Small intestine (tissue), 7 donors: ENCODE data around the gene PDCD1. TPM values are rescaled to one million over a fixed set of nuclear protein-coding genes. Genes with fewer than 3 reads are reported as not detected.

Experiments
- DNase-seq, 2 donors: peaks; one replicate each; pipeline versions ENCODE4 v3.0.0 to v3.0.0-alpha.2; 2013
- FAIRE-seq: peaks from 2 replicates; lab custom pipeline; 2012; peaks lifted over from hg19 to GRCh38; lab: Jason Lieb, UNC
- H3K27ac ChIP-seq, 3 donors: one replicate each; pipeline ENCODE4 v1.5.1; 2013; ENCODE audit warnings: low read length in 2 of 3, mild to moderate bottlenecking in 2 of 3, control low read depth in 1 of 3, inconsistent platforms in 1 of 3, low read depth in 1 of 3, moderate library complexity in 1 of 3
- H3K27me3 ChIP-seq, 3 donors: one replicate each; pipeline ENCODE4 v1.6.1; 2013; ENCODE audit warnings: low read length in 3 of 3, inconsistent platforms in 1 of 3; ENCODE audit not compliant: control insufficient read depth in 3 of 3, insufficient read depth in 3 of 3
- H3K36me3 ChIP-seq, 3 donors: one replicate each; pipeline ENCODE4 v1.6.1; 2013; ENCODE audit warnings: low read length in 3 of 3, inconsistent platforms in 1 of 3, low read depth in 1 of 3, mild to moderate bottlenecking in 1 of 3, moderate library complexity in 1 of 3; ENCODE audit not compliant: control insufficient read depth in 3 of 3, insufficient read depth in 2 of 3
- H3K4me1 ChIP-seq, 3 donors: one replicate each; pipeline ENCODE4 v1.6.1; 2013; ENCODE audit warnings: low read length in 2 of 3, inconsistent platforms in 1 of 3, low read depth in 1 of 3, mild to moderate bottlenecking in 1 of 3, moderate library complexity in 1 of 3; ENCODE audit not compliant: control insufficient read depth in 3 of 3, insufficient read depth in 2 of 3
- H3K4me3 ChIP-seq, 3 donors: one replicate each; pipeline ENCODE4 v1.5.1; 2013; ENCODE audit warnings: low read length in 3 of 3, control low read depth in 1 of 3, inconsistent platforms in 1 of 3, low read depth in 1 of 3, mild to moderate bottlenecking in 1 of 3, moderate library complexity in 1 of 3
- H3K9me3 ChIP-seq, 2 donors: one replicate each; pipeline ENCODE4 v1.6.1; 2013; ENCODE audit warnings: low read depth in 1 of 2, low read length in 1 of 2; ENCODE audit not compliant: control insufficient read depth in 2 of 2, insufficient read depth in 1 of 2
- WGBS, 3 donors: extraction: QIAGEN DNeasy Blood & Tissue Kit; methylation state at CpG; one replicate each; pipeline ENCODE4 v1.1.7; 2013; 5-methylcytosine and 5-hydroxymethylcytosine counted together
- polyA plus RNA-seq, 4 donors: library from polyadenylated mRNA; stranded (reverse) in 3 of 4; unstranded in 1 of 4; fragments of 200-250 nt in 3 of 4; fragments of 120-200 nt in 1 of 4; gene quantifications; one replicate each; pipeline versions ENCODE4 v1.2.1 to v1.2.3, GENCODE V29; 2013
- donor health status: healthy with polysubstance abuse.
- donor health status: control.
- donor health status: control.
- donor health status: Bipolar disorder and iron deficiency.
- donor health status: healthy.

The PDCD1 gene
- polyA plus RNA-seq, 4 donors: 0.27 to 1.2 (median 0.27) TPM; not detected in 1

GRCh38 chr2:241891315-241891987 lies 32.8 kb upstream of the PDCD1 start:
- 85 to 93% (median 91%) methylated on average over 22 to 27 of the region's 27 CpGs for WGBS, 3 donors
- peaks cover 0 to 7% of the 10 kb centered on the region in 2 donors for H3K9me3 ChIP-seq
- DNase-seq (no peak), FAIRE-seq (no peak)
- no peaks in the 10 kb centered on the region for H3K36me3 ChIP-seq
- H3K4me3 ChIP-seq: no peak overlapping the region
- H3K27me3 ChIP-seq: no peaks in the 10 kb centered on the region
- no peaks in the 10 kb centered on the region for H3K4me1 ChIP-seq
- H3K27ac ChIP-seq: no peak overlapping the region

- no peaks in the 10 kb centered on the region for H3K4me1 ChIP-seq
- no peak overlapping the region for H3K27ac ChIP-seq
- DNase-seq: no peak
- H3K27me3 ChIP-seq: no peaks in the 10 kb centered on the region
- WGBS, 3 donors: 33 to 82% (median 57%) methylated on average over 26 to 29 of the region's 29 CpGs
- no peak overlapping the region for H3K4me3 ChIP-seq
- no peaks in the 10 kb centered on the region for H3K36me3 ChIP-seq
- FAIRE-seq: no peak
- H3K9me3 ChIP-seq: peaks cover 0 to 7% of the 10 kb centered on the region in 2 donors
Observed at GRCh38 chr2:241890524-241891235, 32.0 kb upstream of the PDCD1 start.

GRCh38 chr2:241888641-241889040 lies 29.9 kb upstream of the PDCD1 start:
- FAIRE-seq (no peak), DNase-seq (no peak)
- 51 to 65% (median 59%) methylated on average over 5 of the region's 6 CpGs for WGBS, 3 donors
- Histone ChIP-seq H3K27ac (no peak overlapping the region), H3K36me3 (peaks cover 0 to 5% (median 0%) of the 10 kb centered on the region in 3 donors), H3K4me3 (no peak overlapping the region), H3K9me3 (peaks cover 0 to 7% of the 10 kb centered on the region in 2 donors), H3K27me3 (no peaks in the 10 kb centered on the region), H3K4me1 (no peaks in the 10 kb centered on the region)

- no peak for DNase-seq
- Histone ChIP-seq H3K4me3 (no peak overlapping the region), H3K27me3 (no peaks in the 10 kb centered on the region), H3K27ac (no peak overlapping the region), H3K9me3 (peaks cover 0 to 7% of the 10 kb centered on the region in 2 donors), H3K4me1 (no peaks in the 10 kb centered on the region), H3K36me3 (peaks cover 0 to 5% (median 0%) of the 10 kb centered on the region in 3 donors)
- FAIRE-seq: no peak
- 82 to 92% (median 91%) methylated on average over 20 to 23 of the region's 24 CpGs for WGBS, 3 donors
Observed at GRCh38 chr2:241887806-241888522, 29.3 kb upstream of the PDCD1 start.

GRCh38 chr2:241886840-241887447 lies 28.2 kb upstream of the PDCD1 start:
- Histone ChIP-seq H3K4me3 (no peak overlapping the region), H3K4me1 (peaks cover 0 to 6% (median 3%) of the 10 kb centered on the region in 3 donors), H3K9me3 (peaks cover 0 to 7% of the 10 kb centered on the region in 2 donors), H3K27ac (no peak overlapping the region), H3K27me3 (no peaks in the 10 kb centered on the region), H3K36me3 (peaks cover 0 to 5% (median 0%) of the 10 kb centered on the region in 3 donors)
- 93 to 94% (median 93%) methylated on average over 19 of the region's 19 CpGs for WGBS, 3 donors
- no peak for FAIRE-seq
- DNase-seq: no peak

GRCh38 chr2:241885946-241886643 lies 27.4 kb upstream of the PDCD1 start:
- FAIRE-seq: no peak
- Histone ChIP-seq H3K4me1 (peaks cover 0 to 8% (median 3%) of the 10 kb centered on the region in 3 donors), H3K9me3 (peaks cover 0 to 7% of the 10 kb centered on the region in 2 donors), H3K36me3 (peaks cover 0 to 5% (median 0%) of the 10 kb centered on the region in 3 donors), H3K27ac (no peak overlapping the region), H3K27me3 (no peaks in the 10 kb centered on the region), H3K4me3 (no peak overlapping the region)
- DNase-seq: no peak
- WGBS, 3 donors: 64 to 75% (median 69%) methylated on average over 15 of the region's 15 CpGs

- H3K4me3 ChIP-seq: no peak overlapping the region
- peaks cover 0 to 7% of the 10 kb centered on the region in 2 donors for H3K9me3 ChIP-seq
- peaks cover 0 to 10% (median 3%) of the 10 kb centered on the region in 3 donors for H3K4me1 ChIP-seq
- peaks cover 0 to 5% (median 0%) of the 10 kb centered on the region in 3 donors for H3K36me3 ChIP-seq
- H3K27ac ChIP-seq: no peak overlapping the region
- H3K27me3 ChIP-seq: no peaks in the 10 kb centered on the region
- WGBS, 3 donors: 85 to 88% (median 87%) methylated on average over 16 of the region's 16 CpGs
- FAIRE-seq: no peak
- no peak for DNase-seq
Observed at GRCh38 chr2:241885291-241885945, 26.7 kb upstream of the PDCD1 start.
